ENCODE data around the gene ZBTB6.
A peak's percentile ranks its signal among the peaks of the same experiment; 100 is the strongest.

ZBTB6 gene, protein sequence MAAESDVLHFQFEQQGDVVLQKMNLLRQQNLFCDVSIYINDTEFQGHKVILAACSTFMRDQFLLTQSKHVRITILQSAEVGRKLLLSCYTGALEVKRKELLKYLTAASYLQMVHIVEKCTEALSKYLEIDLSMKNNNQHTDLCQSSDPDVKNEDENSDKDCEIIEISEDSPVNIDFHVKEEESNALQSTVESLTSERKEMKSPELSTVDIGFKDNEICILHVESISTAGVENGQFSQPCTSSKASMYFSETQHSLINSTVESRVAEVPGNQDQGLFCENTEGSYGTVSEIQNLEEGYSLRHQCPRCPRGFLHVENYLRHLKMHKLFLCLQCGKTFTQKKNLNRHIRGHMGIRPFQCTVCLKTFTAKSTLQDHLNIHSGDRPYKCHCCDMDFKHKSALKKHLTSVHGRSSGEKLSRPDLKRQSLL

DNA sequence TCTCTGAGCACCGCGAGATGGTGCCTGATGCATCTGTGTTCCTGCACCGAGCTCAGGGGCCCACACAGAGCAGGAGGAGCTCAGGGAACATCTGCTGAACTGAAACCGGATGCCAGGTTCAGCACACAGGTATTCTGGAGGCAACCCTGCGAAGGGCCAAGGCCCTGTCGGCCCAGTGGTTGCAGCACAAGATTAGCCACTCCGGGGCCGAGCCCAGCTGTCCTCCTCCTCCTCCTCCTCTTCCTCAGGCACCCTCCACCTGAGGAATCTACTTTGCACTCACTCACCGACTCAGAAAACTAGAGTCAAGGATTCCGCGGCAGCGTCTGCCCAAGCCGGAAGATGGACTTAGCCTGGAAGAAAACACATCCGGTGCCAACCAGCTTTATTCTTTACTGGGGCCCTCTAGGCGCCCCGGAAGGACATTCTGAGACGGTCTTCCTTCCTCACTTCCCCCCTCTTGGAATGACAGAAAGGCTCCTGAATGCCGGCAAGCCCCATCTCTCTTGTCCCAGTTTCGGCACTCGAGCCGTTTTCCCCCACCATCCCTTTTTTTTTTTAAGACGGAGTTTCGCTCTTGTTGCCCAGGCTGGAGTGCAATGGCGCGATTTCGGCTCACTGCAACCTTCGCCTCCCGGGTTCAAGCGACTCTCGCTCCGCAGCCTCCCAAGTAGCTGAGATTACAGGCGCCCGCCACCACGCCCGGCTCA lies at the start of gene ZBTB6:
TSS of gene ZBTB6 (minus strand) at position 360 of the 710 bp plus-strand sequence. CDS start 1,251 bp downstream, outside the sequence.
- peak; percentile 66 for DNase-seq (ENCODE audit: low spot score)

DNA sequence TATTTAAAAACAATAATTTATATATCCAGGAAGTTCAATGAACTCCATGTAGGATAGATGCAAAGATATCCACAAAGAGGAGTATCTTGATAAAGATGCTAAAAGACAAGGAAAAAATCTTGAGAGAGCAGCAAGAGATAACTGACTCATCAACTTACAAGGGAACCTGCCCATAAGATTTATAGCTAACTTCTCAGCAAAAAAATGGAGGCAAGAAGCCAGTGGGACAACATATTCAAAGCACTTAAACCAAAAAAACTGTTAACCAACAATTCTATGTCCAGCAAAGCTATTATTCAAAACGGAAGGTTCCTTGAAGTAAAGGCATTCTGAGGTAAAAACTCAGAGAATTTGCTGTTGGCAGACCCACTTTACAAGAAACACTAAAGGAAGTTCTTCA lies 48.0 kb upstream of the ZBTB6 start:
- no peak for DNase-seq (ENCODE audit: low spot score)

DNA sequence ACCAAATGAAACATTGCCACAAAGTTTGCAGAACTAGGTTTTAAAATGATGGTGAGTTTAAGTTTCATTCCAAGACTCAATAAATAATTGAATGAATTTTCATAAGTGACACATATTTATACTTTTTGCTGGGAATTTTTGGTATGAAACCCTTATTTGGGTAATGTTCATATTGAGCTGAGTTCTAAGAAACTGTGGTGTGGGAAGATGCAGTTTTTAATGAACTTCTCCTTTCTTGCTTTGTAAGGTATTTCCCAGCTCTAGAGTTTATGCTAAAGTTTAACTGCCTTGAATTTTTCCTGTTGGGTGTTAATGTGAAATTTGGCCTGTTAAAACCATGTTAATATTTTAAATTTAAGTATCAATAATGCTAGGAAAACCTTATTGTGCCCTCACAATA lies 42.8 kb upstream of the ZBTB6 start:
- DNase-seq (ENCODE audit: low spot score) = no peak

DNA sequence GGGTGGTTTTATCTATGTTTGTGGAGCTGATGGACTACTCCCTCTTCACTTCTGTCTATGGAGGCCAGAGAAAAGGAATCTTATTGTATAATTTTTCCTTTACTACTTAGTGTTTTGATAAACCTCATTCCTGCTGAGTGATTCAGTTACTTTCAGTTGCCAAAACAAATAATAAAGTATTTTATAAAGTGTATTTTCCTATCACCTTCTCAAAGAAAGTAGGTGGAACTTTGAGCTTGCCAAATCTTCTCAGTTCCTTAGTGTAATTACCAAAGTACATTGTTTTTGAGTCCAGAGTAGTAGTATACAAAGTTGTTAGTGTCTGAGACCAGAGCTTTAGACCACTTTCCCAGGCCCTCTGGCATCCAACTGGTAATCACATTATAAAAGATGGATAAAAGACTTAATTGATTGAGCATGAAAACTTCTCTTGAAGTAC lies 41.1 kb upstream of the ZBTB6 start:
- DNase-seq (ENCODE audit: low spot score) = no peak

DNA sequence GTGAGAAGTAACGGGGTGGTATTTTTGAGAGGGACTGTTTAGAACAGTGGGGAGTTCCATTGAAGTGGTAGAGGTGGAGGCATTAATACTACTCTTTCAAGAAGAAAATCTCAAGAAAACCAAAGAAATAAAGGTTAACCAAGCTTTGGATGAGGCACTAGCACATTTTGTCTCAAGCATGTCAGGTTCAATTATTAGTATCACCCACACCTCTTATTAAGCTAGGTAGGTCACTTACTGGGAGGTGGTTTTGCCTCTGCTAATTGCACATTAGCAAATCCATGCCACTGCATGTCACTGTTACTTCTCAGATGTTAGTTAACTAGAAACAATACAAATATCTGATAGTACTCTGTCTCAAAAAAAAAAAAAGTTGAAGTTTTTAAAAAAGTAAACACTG lies 37.9 kb upstream of the ZBTB6 start:
- no peak for DNase-seq (ENCODE audit: low spot score)

DNA sequence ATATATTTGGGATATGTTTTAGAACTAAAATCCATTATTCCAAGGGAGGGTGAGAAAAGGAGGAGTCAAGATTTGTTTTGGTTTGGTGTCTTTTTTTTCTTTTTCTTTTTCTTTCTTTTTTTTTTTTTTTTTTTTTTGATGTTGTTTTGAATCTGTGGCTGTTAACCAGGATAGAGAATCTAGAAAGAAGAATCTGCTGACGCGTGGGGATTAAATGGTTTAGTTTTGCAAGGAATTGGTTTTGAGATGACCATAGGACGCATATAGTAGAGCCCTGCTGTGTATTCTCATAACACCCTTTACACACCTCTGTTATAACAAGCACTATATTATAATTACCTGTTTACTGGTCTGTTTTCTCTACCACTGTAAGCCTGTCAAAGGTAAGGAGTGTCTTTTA lies 37.1 kb upstream of the ZBTB6 start:
- DNase-seq (ENCODE audit: low spot score) = no peak

DNA sequence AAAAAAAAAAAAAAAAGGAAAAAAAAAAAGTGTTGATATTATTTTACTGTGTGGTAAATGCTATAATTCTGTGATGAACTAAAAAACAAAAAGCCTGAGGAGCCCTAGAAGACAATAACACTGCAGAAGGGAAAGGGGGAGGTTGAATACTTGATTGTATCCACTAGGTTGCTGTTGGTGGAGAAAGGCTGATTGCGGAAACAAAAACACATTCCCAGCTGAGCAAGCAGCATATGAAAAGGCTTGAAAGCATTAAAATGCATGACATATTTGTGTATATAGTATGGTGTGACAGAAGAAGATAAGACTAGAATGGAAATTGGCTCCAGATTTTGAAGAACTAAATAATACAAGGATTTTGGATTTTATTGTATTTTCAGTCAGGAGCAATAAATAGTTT lies 36.6 kb upstream of the ZBTB6 start:
- no peak for DNase-seq (ENCODE audit: low spot score)

DNA sequence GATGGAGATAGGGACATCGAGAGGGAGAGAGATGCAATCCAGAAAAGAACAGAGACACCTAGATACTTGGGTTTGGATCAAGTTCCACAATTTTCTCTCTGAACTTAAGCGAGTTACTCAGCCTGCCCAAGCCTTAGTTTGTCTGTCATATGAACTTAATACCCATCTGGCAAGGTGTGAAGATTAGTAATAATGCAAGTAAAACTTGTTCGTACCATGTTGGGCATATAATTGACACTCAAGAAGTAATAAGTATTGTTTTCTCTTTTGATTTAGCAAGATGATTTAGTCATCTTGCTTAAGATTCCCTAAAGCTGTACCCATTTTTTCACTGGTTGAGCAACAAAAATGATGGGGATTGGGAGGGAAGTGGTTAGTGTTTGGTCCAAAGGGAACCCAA lies 35.2 kb upstream of the ZBTB6 start:
- no peak for DNase-seq (ENCODE audit: low spot score)

DNA sequence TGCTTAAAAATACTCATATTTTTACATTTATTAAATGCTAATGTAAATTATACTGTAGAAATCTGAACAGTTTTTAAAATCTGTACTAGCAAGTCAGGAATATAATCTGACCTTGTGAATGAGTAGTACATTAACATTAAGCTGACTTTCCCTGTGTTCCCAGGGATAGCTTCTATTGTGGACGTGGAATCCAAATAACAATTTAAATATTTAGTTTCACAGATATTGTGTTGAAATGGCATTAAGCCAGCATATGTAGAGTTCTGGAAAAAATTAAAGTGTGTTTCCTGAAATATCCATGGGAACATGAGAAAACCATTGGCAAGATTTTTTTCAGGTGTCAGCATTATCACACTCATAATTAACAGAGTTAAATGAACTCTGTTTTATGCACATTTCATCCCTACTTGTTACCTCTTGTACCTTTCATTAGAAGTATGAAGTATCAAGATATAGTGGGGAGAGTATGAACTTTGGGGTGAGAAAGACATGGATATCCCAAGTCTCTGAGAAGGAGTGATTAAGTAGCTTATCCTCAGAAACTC lies 33.4 kb upstream of the ZBTB6 start:
- DNase-seq (ENCODE audit: low spot score) = no peak

DNA sequence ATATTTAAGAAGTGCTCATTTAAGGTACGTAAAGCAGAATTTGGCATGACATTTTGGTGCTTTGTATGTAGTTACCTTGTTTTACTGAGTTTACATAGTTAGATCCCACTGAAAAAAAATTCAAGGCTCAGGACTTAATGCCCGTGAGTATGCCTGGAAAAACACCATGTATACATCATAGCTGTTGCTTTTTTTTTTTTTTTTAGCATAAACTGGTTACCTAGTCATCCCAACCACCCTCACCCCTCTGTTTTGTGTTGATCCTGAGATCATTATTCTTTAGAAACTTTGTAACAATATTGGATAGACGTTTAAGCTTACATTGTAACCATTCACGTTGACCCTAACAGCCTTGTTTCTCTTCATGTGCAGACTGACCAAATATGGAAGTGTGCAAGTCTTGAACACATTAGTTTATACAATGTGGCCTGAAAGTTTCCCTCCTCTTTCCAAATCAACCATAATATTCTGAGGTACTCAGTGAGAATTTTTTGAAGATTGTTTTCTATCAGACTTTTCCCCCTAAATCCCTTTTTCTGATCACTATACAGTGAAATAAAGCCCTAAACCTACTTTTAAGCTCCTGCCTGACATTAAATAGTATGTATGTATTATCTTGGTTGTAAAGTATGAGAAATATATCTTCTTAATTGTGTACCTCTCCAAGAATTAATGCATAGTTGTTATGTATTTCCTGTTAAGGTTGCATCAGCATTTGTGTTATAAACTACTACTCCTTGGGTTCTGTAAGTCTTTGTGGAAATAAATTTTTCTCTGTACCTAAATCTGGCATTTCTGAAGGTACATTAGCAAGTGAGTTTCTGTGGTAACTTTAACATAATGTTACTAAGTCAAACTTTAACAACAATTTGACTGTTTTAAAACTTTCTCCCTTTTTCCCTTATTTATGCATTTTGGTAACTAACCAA lies 32.1 kb upstream of the ZBTB6 start:
- DNase-seq (ENCODE audit: low spot score) = no peak

DNA sequence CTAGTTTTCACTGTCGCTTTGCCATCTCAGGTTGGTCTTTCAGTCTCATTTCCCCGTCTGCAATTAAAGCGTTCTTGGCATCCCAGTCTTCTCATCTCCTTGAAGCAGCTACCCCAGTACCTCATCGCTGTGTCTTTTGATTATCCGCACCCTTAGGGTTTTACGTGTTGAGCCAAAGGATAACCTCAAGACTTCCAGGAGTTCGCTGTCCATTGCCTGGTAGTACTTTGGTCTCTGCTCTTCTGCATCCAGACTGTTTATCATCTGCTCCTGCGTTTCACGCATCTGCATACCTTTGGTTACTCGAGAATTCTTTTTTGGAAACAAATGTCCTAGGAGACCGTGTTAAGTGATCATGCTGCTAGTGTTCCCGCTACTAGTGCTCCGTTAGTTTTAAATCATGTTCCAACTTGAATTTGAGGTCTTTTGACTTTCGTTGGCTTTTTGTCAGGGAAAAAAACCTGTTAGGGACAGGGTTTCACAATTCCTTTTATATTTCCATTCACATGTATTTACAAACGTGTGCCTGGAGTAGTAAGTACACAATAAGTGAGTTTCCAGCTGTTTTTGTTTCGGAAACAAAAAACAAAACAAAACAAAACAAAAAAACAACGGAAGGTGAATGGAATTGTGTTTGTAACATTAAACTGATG lies 28.6 kb upstream of the ZBTB6 start:
- peak; percentile 18 for DNase-seq (ENCODE audit: low spot score)

DNA sequence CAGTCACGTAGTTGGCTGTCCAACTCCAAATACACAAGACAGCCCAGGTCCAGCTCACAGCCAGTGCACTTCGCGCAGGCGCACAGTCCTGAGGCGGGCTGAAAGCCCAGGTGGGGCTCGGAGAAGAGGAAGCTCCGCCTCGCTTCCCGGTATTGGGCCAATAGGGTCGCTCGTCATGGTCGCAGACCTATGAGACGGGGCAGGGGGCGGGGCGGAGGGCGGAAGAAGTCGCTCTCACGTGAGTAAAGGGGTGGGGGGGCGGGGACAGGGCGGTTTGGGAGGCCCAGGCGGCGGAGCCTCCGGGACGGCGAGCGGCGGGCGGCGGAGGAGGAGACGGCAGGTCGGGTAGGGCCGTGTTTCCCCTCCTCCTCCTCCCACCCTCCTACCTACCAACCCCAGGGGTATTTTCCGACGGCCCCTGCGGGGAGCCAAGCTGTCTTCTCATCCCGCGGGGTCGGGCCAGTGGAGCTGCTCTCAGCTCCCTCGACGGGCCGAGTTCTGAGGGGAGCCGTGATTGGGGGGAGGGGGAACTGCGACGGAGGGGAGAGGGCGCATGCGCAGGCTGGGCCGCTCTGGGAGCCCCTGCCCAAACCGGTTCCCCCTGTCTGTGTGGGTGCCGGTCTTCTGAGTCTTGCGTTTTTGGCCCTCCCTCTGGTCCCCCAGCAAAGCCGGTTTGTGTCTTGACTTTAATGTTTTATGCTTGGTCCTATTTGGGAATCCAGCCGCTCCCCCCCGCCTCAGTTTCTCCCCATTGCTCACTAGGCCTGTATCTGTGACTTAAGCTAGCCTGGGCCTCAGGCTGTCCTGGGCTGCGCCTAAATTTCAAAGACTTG lies 27.8 kb upstream of the ZBTB6 start, which contains the start of gene RABGAP1:
TSS of gene RABGAP1 (plus strand) at position 272 of the 833 bp plus-strand sequence. CDS start 16,040 bp downstream, outside the sequence.
- DNase-seq (ENCODE audit: low spot score) = peak; percentile 96

DNA sequence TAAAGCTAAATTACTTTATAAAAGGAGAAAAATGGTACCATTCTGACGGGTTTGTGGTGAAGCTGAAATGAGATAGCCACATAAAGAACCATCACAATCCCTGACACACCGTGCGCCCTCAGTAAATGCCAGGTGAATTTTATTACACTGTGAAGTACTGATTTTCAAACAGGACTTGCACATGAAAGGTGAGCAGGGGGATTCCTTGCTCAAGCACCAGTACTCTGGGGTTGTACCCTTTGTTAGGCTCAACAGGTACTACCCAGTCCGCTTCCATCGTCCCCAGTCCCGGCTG lies 27.3 kb upstream of the ZBTB6 start:
- DNase-seq (ENCODE audit: low spot score) = no peak

DNA sequence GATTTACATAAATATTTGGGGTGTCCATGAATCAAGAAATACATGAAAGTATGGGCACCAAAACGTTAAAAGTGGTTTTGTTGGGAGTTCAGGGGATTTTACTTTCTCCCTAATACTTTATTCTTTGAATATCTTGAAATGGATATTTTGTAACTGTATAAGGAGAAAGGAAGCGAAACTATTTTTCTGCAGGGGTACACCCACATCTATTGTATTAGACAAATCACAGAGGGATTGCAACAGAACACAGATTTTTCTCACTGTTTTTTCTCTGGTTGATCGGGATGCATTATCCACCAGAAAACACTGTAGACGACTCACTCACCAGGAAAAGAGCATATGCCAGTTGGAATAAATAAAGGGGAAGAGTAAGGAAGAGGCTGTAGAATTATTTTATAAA lies 26.5 kb upstream of the ZBTB6 start:
- no peak for DNase-seq (ENCODE audit: low spot score)

DNA sequence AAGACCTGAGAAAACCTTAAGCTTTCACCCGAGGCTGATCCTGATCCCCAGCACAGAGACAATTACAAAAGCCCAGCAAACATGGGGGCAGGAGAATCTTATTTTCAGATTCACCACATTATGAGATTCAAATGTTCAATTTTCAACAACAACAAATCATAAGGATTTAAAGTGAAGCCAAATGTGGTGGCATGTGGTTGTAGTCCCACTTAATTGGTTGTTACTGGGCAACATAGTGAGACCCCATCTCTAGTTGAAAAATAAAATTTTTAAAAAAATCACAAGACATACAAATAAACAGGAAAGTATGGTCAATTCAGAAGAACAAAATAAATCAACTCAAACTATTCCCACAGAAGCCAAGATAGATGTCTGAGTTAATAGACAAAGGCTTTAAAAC lies 23.8 kb upstream of the ZBTB6 start:
- DNase-seq (ENCODE audit: low spot score) = no peak

DNA sequence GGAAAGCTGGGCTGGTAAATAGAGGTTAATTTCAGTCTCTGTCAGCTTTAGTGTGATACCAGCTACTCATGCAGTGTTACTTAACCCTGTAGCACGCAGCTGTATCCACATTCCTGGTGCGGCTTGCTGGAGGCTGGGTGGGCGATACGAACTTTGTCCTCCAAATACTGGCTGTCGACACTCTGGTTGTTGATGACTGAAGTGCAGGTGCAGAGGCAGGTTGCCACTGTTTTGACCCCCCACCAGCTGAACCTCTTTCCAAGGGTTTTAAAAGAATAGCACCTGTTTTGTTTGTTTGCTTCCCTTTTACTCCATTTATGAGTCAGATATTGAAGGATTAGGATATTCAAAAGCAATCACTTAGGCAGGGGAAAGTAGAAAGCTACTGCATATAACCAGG lies 23.3 kb upstream of the ZBTB6 start:
- peak; percentile 34 for DNase-seq (ENCODE audit: low spot score)

DNA sequence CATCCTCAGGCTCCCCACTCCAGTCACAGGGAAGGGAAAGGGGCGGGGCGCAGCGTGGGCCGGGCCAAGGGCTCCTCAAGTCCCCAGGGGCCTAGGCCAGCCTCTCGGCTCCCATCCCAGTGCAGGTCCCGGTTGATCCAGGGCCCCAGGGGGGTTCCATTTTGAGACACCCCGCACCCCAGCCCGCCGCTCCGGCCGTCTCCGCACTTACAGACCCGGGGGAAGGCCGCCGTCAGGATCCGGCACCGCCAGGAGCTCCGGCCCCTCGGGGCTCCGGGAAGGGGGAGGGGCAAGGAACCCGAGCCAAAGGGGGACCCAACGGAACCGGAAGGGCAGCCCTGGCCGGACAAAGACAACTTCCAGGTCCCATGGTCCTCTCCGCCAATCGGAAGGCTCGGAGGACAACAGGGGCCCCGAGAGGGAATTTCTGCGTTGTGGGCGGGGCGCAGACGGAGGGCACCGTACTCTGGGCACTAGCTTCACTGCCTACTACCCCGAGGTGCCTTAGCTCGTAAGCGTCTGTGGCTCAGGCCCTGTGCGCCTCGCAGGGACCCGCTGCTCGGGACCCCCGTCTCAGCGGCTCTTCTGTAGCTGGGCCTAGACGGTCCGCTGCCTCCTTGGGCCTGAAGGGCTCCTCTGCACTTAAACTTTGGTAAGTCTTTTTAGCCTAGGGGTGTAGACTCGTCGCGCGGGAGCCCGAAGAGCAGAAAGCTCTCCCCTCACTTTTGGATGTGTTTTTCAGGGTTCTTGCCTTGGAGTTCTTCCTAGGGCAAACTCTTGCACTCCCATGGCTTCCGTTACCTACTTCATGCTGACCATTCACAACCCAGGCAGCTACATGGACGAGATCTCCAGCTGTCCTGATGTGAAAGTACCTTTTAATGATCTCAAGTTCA lies 18.4 kb upstream of the ZBTB6 start, which contains the start of gene ZBTB26:
TSS of gene ZBTB26 (minus strand) at position 287 of the 896 bp plus-strand sequence. CDS start 11,578 bp downstream, outside the sequence.
- DNase-seq (ENCODE audit: low spot score) = peak; percentile 90

DNA sequence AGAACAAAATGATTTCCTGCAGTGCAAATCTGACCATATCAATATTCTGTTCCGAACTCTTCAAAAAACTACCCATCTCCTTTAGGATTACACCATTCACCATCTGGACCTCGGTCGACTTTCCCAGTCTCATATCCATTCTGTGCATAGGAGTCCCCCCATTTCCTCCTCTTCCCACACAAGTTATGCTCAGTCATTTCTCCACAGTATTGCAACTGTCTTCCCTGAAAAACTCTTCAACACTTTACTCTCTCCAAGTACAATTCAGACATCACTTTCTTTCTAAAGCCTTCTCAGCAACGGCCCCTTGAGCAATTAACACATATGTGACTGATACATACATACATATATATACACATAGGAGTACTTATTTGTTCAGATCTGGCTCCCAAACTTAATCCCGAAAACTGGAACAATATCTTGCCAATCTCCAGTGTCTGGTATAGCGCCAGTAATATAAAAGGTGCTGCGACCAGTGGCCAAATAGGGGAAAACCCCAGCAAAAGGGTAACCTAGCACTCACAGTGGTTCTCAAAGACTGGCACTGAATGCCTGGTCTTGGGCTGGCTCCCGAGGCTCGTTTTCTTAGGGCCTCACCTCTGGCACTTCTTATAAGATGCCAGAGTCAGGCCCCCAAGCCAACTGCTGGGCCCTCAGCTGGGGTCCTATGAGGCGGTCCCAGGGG lies 17.6 kb upstream of the ZBTB6 start:
- no peak for DNase-seq (ENCODE audit: low spot score)
